Mesangial cell (primary cell): ENCODE measurements around the gene RHCE. TPM values are rescaled to one million over a fixed set of nuclear protein-coding genes. Genes with fewer than 3 reads are reported as not detected.

Experiments
- total RNA-seq: library from RNA; depleted of rRNA; stranded (reverse); fragments of >200 nt; gene quantifications from 2 replicates; pipeline ENCODE4 v1.2.3, GENCODE V29; 2015

The RHCE gene
- 0.38 TPM in 1 of 2 replicates, not detected in the other for total RNA-seq

GRCh38 chr1:25420715-25421114, at the start of gene RHCE:
Gene RHCE (minus strand): TSS chr1:25420825. CDS start chr1:25420786, 39 bp downstream.

DNA sequence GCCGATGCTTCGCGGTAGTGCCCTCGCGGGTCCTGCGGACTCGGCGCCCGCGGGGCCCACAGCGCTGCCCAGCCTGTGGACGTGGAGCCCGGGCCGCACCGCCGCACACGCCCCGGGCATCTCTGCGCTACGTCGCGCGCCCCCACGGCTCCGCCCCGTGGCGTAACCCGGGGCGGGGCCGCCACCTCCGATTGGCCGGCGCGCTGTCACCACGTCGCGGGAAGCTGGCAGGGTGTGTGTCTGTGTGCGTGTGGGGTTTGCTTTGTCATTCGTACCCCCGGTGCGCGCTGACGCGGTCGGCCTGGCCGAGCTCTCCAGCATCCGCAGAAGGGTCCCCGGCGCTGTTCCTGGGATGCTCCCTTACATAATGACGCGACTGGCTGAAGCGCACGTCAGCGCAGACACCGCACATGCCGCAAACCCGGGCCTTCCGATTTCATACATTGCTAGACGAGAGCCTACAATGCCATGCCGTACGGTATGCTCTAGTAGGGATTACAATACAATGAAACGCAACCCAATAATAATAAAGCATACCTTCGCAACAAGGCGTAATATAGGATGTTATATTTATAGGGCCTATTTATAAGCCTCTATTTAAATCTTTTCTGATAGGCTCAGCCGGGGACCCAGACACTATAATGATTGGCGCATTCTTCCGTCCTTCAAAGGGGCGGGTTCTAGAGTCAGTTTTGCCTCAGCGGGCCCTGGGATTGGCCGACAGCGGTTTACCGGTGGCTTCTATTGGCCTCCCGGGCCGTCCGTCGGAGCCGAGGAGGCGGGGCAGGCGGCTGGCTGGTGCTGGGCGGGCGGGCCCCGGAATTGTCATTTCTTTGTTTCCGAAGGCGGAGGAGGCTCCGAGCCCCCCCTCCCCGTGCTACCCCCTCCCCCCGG, 9.7 kb upstream of the RHCE start, which contains the start of gene MACO1:
MACO1 (plus strand) TSS at position 825 of the 894 bp plus-strand sequence. CDS start 202 bp downstream, outside the sequence.

GRCh38 chr1:25338188-25338981, 82.2 kb downstream of the RHCE start, which contains the start of gene TMEM50A:
Gene TMEM50A (plus strand): TSS chr1:25338334. CDS start chr1:25340487, 2,153 bp downstream.

Other genes starting within 250 kb of the RHCE start
- gene SYF2, start 188.3 kb downstream of the RHCE start, total RNA-seq: 7.8 and 15.8 TPM in 2 replicates
- 15.0 and 40.3 TPM in 2 replicates for gene RSRP1, start 173.4 kb downstream of the RHCE start, total RNA-seq
- not detected in 2 replicates for gene RHD, start 148.3 kb downstream of the RHCE start, total RNA-seq
- gene TMEM50A, start 82.5 kb downstream of the RHCE start, total RNA-seq: 72.6 and 75.4 TPM in 2 replicates
- 6.6 and 7.0 TPM in 2 replicates for gene MACO1, start 10.1 kb upstream of the RHCE start, total RNA-seq
- gene LDLRAP1, start 122.8 kb upstream of the RHCE start, total RNA-seq: 7.7 and 9.3 TPM in 2 replicates
- gene MAN1C1, start 196.0 kb upstream of the RHCE start, total RNA-seq: 0.49 and 1.6 TPM in 2 replicates